GM12891 (cell line): ENCODE data around the gene POLR1D.

Source experiments
- POLR2AphosphoS5 ChIP-seq: IDR thresholded peaks from 2 replicates; pipeline ENCODE4 v1.6.1; 2011; ENCODE audit warnings: low read depth, low read length, control low read depth
- SPI1 ChIP-seq: IDR thresholded peaks from 2 replicates; pipeline ENCODE4 v1.6.1; 2011; ENCODE audit warnings: low read depth, low read length, control low read depth

- TF ChIP-seq POLR2AphosphoS5 (no peak), SPI1 (no peak)
These were observed 11.0 kb downstream of the POLR1D start for GRCh38 chr13:27632648-27633047.
